HG02973 (cell line): ENCODE data around the gene ZNF814.
"Not testable (repeated sequence)": the region's sequence is repeated elsewhere in the genome, so short reads cannot be mapped to it uniquely, and the experiment has no call there.

Experiments
- ATAC-seq: cut with Tn5 transposase; IDR thresholded peaks from one replicate; pipeline ENCODE4 v1.9.1; 2021; ENCODE audit warnings: moderate library complexity; ENCODE audit not compliant: unreplicated experiment

The ZNF814 gene

DNA sequence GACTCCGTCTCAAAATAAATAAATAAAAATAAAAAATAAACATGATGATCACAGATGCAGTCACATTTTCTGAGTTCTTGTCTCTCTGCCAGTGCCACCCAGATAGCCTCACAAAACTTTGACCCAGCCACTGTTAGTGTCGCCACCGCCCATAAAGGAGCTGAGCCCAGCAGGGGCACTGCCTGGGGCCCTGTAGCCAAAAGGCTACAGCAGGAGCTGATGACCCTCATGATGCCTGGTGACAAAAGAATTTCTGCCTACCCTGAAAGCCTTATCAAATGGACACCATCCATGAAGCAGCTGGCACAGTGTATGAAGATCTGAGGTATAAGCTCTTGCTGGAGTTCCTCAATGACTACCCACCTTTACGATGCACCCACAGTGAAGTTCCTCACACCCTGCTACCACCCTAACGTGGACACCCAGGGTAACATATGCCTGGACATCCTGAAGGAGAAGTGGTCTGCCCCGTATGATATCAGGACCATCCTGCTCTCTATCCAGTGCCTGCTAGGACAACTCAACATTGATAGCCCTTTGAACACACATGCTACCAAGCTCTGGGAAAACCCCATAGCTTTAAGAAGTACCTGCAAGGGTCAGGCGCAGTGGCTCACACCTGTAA is 20.9 kb downstream of the ZNF814 start:
- ATAC-seq: no peak

GRCh38 chr19:57862351-57862750 is 26.5 kb downstream of the ZNF814 start:
- ATAC-seq: not testable (repeated sequence)

DNA sequence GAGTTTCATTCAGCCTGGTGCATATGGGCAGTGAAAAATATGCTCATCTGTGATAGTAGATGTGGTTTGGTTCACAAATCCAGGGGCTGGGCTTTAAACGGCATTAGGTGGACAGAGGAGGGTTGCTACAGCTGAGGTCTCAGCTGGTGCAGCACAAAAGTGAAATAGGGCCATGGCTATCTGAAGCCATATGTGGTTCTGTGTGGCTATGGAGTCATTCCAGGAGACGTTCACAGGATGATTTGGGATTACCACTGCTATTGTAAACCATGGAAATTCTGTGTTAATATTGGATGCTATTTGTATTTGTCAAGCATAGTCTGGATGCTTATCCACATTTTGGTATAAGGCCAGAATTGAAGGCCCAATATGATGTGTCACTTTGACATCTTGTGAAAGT is 34.7 kb downstream of the ZNF814 start:
- not testable (repeated sequence) for ATAC-seq

GRCh38 chr19:57851812-57852603 is 36.8 kb downstream of the ZNF814 start:
- not testable (repeated sequence) for ATAC-seq

DNA sequence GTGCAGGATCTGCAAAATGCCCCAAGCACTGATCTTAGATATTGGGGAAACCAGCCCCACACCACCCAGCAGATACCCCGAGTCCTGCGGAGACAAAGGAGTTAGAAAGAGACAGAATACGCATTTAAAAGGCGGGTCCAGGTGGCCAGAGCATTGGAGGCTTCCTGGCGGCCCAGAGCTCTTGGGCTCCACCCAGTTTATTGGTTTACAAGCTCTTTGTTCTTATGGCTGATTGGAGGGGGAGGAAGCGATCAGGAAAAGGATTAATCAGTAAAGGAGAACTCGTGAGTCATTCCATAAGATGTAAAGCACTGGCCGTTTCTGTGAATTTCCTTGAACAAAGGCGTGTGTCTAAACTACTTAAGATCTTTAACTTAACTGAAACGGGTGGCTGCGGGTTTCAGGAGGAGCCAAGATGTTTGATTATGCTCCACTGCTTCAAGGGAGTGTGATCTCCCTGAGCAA is 38.3 kb downstream of the ZNF814 start:
- ATAC-seq: no peak

GRCh38 chr19:57849666-57850473 is 39.0 kb downstream of the ZNF814 start, which contains the start of gene ZNF587:
Gene ZNF587 (plus strand): TSS chr19:57849859. CDS start chr19:57850039, 180 bp downstream.
- ATAC-seq: peak; percentile 96

DNA sequence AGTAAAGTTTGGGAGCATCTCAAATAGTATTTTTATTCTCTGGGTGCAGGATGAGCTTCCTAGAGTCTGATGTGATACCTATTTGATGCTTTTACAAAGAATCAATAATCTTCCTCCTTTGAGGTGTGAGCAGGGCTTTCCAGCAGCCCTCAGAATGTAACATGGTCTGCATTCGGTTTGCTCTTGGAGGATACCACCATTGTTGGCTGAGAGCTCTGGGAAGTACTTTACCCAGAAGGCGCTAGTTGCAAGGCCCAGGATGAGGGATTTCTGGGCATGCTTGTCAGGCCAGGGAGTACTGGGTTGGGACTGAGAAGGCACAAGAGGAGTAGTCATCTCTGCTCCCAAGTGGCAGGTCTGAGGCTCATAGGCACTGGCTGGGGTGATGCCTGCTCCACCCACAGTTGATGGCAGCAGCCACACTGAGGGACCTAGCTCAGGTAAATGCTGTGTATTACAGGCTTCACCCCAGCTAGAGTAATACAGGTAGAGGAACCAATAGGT is 39.6 kb downstream of the ZNF814 start:
- ATAC-seq: peak; percentile 29

DNA sequence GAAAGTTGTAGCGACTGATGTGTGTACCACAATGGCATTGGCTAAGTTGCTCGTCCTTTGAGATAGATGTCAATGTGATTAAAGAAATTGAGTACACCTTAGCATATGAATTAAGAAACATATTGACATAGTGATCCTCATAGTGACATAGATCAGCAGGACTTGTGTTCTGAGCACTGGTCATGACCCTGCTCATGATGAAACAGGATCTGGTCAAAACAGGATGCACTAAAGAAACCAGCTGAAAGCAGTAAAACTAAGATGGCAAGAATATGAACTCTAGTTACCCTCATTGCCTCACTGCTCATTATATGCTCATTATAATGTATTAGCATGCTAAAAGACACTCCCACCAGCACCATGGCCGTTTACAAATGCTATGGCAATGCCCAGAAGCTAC is 41.7 kb downstream of the ZNF814 start:
- not testable (repeated sequence) for ATAC-seq

- ATAC-seq: no peak
Measured at GRCh38 chr19:57841122-57841763, 47.6 kb downstream of the ZNF814 start.

DNA sequence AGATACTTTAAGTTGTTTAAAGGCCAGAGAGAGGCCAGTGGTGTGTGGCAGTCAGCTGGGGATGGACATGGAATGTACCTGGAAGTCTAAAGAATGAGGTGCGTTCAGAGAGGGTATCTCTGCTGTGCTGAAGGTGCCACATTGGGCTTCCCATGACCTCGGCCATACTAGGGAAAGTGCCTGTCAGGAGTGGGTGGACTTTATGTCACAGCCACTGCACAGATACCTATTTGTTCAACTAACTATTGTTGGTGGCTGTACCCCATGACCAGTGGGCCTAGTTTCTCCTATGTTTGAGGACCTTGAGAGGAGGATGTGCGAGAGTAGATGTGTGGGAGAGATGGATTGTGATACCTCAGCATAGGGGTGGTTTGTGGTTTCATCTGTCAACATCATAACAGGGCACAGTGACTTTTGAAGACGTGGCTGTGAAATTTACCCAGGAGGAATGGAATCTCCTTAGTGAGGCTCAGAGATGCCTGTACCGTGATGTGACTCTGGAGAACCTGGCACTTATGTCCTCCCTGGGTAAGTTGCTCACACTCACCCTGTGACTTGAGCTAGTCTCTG is 50.1 kb downstream of the ZNF814 start:
- not testable (repeated sequence) for ATAC-seq

DNA sequence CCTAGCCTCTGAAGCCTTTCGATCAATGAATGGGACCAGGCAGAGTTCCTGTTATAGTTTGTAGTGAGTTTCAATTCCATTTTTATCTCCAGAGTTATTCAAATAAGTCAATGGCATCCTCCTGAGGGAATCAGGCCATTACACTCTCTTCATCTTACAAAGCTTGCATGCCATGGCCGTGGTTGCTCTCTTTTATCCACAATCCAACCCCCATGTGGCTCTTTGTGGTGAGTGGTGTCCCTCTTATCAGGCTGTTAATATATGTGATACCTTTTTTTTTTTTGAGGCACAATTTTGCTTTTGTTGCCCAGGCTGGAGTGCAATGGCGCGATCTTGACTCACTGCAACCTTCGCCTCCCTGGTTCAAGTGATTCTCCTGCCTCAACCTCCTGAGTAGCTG is 51.8 kb downstream of the ZNF814 start:
- not testable (repeated sequence) for ATAC-seq

DNA sequence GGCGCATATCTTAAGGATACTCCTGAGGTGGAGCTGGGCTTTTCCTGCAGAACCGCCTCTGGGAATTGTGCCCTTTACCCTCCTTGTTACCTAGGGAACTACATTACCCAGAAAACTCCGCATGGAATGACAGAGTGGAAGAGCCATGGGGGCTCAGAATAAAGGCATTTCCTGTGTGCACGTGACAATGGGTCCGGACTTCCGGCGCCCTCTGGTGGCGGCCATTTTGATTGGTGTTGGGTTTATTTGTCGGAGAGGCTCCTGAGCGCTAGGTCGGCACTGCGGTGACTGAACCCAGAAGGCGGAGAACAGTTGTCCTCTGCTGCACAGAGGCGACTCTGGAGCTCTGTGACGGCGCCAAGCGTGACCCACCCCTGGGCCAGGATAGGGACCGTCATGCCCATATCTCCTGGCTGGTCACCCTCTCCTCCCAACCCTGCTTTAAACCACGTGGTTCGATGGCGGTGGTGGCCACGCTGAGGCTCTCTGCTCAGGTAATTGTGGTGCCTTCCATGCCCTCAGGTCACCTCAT is 58.7 kb downstream of the ZNF814 start, which contains the start of gene ZNF587B:
TSS of gene ZNF587B (plus strand) at position 229 of the 532 bp plus-strand sequence. CDS start at position 459, 230 bp downstream.
- ATAC-seq: no peak

DNA sequence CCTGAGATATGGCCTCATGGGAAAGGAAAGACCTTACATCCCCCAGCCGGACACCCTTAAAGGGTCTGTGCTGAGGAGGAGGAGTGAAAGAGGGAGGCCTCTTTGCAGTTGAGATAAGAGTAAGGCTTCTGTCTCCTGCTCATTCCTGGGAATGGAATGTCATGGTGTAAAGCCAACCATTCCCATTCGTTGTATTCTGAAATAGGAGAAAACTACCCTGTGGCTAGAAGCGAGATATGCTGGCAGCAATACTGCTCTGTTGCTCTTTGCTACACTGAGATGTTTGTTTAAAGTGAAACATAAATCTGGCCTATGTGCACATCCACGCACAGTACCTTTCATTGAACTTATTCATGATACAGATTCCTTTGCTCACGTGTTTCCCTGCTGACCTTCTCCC is 59.5 kb downstream of the ZNF814 start:
- ATAC-seq: no peak

GRCh38 chr19:57825511-57825910 is 63.3 kb downstream of the ZNF814 start:
- no peak for ATAC-seq

GRCh38 chr19:57823608-57824007 is 65.2 kb downstream of the ZNF814 start:
- not testable (repeated sequence) for ATAC-seq

DNA sequence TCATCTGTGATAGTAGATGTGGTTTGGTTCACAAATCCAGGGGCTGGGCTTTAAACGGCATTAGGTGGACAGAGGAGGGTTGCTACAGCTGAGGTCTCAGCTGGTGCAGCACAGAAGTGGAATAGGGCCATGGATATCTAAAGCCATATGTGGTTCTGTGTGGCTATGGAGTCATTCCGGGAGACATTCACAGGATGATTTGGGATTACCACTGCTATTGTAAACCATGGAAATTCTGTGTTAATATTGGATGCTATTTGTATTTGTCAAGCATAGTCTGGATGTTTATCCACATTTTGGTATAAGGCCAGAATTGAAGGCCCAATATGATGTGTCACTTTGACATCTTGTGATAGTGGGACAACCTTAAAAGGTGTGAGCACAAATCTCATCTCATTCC is 65.7 kb downstream of the ZNF814 start:
- not testable (repeated sequence) for ATAC-seq

GRCh38 chr19:57821501-57821900 is 67.3 kb downstream of the ZNF814 start:
- ATAC-seq: not testable (repeated sequence)

GRCh38 chr19:57821095-57821494 is 67.7 kb downstream of the ZNF814 start:
- not testable (repeated sequence) for ATAC-seq

DNA sequence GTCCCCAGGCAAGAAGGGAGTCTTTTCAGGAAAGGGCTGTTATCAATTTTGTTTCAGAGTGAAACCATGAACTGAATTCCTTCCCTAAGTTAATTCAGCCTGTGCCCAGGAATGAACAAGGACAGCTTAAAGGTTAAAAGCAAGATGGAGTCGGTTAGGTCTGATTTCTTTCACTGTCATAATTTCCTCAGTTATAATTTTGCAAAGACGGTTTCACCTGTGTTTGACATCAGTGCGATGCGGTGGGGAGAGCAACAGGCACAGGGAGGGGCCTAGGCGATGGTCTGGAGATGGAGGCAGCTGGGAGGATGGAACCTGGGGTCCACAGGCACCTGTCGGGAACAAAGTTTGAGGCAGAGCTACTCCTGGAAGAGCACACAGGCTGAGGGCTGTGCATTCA is 68.2 kb downstream of the ZNF814 start:
- ATAC-seq: no peak
